HG02970 (cell line): ENCODE results near the gene EEF1A2.

Source experiments
- ATAC-seq: cut with Tn5 transposase; IDR thresholded peaks from one replicate; pipeline ENCODE4 v1.9.1; 2021; ENCODE audit warnings: mild to moderate bottlenecking, moderate library complexity, moderate number of reproducible peaks; ENCODE audit not compliant: unreplicated experiment, low FRiP score

Gene EEF1A2

GRCh38 chr20:63537525-63538203 is 38.8 kb upstream of the EEF1A2 start:
- peak; percentile 83 for ATAC-seq

GRCh38 chr20:63536997-63537524 is 38.2 kb upstream of the EEF1A2 start, which contains the start of gene PTK6:
Gene PTK6 (minus strand): TSS chr20:63537376. CDS start chr20:63537314, 62 bp downstream.
- ATAC-seq: peak; percentile 13

DNA sequence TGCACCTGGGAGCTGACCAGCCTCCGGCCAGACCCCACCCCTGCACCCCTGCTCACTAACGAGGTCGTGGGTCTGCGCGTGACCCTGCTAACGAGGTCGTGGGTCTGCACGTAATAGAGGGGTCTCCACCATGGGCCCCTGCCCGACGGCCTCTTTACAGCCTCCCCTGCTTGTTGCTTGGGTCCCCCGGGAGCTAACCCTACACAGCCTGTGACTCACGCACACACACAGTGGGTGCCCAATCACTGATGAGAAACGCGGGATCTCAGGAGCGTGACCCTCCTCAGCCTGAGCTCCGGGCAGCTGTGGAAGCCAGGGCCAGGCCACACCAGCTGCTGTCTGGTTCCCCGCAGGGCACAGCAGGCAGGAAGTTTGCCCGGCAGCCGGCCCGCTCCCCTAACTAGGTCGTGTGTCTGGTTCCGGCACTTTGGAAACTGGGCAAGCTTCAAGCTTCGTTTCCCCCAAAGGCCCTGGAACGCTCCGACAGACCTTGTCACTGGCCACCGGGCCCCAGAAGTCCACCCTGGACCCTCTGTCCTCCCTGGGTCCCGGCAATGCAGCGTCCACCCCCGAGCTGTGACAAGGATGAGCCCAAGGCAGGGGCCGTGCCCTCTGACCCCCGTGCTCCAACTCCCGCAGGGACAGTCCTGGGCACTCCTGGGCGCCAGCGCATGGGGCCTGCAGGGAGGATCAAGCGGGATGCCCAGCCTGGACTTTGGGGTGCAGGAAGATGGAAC is 37.5 kb upstream of the EEF1A2 start:
- ATAC-seq: no peak

- no peak for ATAC-seq
These were observed 36.2 kb upstream of the EEF1A2 start for GRCh38 chr20:63534831-63535651.

DNA sequence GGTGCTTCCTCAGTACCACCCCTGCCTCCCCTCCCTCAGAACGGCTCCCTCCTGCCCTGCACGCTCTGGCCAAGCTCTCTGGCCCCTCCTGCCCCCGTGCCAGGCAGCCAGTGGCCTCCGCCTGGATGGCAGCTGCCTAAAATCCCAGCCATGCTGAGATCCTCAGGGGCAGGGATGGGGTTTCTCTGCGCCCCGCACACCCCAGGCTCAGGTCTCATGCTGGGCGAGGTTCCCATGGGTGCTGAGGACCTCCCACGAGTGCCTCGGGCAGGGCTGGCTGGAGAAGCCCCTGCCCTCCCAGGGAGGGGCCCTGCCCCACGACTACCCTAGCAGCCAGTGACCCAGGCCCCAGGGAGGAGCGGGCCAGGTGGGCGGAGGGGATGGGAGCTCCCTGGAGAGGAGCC is 35.5 kb upstream of the EEF1A2 start:
- ATAC-seq: no peak

- no peak for ATAC-seq
These were observed 35.0 kb upstream of the EEF1A2 start for GRCh38 chr20:63533871-63534393.

- ATAC-seq: no peak
These were observed 34.5 kb upstream of the EEF1A2 start for GRCh38 chr20:63533388-63533787.

- ATAC-seq: no peak
These were observed 33.6 kb upstream of the EEF1A2 start for GRCh38 chr20:63532449-63532971.

DNA sequence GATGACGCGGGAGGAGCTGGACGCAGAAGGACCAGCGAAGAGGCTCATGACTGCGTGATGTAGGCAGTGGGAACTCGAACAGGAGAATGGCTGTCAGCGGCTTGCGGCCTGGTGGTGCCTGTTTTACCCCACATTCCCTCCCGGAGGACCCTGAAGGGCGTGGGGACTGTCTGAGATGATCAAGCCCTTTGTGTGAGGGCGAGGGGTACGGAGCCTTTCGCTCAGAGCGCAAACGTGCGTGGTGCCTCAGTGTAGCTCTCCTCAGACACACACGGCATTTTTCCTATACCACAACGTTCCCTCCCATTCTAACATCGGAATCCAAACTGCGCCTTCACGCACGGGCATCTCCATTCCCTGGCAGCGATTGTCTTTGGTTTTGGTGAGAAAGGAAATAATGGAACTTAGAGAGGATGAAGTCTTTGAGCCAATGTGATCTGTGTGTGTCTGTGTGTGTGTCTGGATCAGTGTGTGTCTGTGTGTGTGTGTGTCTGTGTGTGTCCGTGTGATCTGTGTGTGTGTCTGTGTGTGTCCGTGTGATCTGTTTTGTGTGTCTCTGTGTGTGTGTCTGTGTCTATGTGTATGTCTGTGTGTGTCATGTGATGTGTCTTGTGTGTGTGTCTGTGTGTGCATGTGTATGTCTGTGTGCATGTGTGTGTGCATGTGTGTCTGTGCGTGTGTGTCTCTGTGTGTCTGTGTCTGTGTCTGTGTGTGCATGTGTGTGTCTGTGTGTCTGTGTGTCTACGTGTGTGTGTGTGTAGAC is 33.0 kb upstream of the EEF1A2 start:
- no peak for ATAC-seq

DNA sequence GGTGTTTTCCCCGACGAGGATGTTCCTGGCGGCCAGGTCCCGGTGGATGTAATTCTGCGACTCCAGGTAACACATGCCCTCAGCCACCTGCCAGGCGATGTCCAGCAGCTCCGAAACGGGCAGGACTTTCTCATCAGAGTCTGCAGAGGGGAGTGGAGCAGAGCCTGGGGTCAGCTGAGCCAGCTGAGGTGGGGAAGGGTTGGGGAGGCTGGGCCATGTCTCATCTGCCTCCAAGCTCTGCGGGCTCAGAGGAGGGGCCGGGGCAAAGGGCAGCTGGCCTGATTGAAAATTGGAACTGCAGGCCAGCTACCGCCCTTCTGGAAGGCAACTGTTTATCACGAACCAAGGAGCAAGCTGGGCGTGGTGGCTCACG is 31.9 kb upstream of the EEF1A2 start:
- ATAC-seq: no peak

DNA sequence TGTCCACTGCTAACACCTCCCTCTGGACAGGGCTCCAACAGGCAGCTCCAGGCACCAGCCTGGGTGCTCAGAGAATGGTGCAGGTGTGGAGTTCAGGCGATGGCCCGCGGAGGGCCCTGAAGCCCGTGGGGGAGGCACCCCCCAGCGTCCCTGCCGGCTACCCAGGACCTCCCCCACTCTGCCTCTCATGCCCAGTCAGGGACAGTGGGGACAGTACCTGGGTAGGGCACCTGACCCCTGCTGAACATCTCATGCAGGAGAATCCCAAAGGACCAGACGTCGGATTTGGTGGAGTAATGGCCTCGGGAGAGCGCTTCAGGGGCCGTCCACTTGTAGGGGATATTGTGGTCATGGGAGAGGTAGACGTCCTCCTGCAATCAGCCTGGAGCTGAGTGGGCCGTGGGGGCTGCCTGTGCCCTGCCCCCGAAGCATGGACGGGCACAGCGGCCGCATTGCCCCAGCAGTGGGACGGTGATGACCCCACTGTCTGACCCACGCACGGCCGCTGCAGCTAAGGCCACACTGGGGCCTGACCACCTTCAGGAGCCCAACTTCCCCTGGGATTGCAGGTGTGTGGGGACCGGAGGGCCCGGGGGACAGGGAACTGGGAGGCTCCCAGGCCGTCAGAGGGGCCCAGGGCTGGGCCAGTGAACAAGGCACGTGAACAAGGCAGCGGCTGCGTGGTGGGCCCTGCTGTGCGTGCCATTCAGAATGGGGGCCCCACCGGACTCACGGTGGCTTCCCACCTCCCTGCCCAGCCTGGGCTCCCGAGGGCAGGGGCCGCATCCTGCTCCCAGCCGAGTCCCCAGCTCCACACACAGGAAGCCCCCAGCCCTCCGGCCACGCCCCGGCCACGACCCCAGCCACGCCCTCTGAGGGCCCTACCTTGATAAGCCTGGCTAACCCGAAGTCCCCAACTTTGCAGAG is 31.2 kb upstream of the EEF1A2 start:
- ATAC-seq: no peak

DNA sequence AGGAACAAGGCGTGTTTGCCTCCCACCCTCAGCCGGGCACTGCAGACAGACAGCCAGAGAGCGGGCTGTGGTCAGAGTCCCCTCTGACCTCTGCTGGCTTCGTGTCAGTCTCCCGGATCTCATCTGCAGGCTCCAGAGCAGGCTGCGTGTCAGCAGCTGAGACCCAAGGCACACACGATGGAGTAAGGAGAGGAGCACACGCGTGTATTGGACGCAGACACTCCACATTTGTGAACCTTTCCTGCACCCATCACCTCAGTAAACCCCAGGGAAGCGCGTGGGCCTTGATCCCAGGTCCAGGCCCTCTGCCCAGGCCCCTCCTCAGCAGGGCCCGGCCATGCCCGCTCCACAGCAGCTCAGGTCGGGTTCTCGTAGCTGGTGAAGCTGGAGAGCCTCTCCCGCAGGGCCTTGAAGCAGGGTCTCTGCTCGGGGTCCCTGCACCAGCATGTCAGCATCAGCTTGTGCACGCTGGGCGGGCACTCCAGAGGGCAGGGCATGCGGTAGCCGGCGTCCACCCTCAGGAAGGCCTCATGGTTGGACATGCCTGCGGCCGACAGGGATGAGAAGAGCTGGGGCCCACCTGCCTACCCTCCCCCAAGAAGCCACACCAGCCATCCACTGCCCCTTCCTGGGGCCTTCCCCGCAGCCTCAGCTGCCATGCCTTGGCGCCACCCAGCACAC is 30.4 kb upstream of the EEF1A2 start:
- no peak for ATAC-seq

- ATAC-seq: no peak
These were observed 28.3 kb upstream of the EEF1A2 start for GRCh38 chr20:63527184-63527583.

- no peak for ATAC-seq
These were observed 27.1 kb upstream of the EEF1A2 start for GRCh38 chr20:63525971-63526370.

DNA sequence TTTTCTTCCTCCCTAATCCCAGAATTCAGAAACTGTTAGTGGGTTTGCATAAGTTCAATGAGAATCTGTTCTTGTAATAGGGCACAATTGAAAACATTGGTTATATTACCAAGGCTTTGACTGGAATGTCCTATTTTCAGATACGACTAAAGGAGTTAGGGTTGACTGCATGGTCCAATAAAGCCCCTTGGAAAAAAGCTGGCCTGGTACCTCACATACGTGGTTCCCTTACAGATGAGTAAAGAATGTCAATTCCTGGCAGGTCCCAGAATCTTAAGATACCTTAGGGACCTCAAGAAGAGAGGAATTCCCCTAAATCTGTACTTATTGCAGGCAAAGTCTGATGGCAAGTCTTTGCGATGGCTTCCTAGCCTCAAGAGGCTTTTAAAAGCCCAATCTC is 26.3 kb upstream of the EEF1A2 start:
- no peak for ATAC-seq

DNA sequence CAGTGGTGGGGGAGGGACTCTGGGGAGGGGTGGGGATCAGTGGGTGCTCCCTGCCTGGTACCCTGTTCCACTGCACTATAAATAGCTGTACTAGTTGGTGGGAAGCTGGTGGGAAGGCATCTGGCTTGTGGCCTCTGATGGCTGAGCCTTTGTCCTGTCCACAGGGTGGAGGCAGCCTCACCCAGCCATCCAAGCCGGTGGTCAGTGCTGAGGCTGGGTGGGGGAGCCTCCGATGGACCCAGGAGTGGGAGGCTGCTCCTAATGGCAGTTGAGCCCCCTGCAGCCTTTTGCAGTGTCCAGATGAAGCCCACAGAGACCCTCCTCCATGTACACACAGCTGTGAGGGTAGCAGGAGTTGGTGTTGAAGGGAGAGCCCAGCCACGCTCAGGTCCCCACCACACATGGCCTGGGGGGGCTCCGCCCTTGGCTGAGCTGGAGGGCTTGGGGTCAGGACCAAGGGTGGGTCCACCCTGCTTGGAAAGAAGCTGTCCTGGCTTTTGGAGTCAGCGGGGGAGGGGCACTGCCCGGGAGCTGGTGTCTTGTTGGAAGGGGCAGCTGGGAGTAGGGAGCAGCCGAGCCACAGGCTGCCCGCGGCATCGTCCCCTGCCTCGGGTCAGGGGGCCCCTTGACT is 24.2 kb upstream of the EEF1A2 start:
- ATAC-seq: no peak

GRCh38 chr20:63522091-63522868 is 23.4 kb upstream of the EEF1A2 start:
- ATAC-seq: no peak
